Adrenal gland (tissue), 5 donors: ENCODE measurements around the gene PCGF3.

Experiments used
- POLR2A ChIP-seq, 2 donors: fragments of 450-650 bp; IDR thresholded peaks; one replicate each; pipeline ENCODE4 v1.6.1; 2017; ENCODE audit warnings: antibody characterized with exemption in 2 of 2, mild to moderate bottlenecking in 2 of 2, moderate library complexity in 1 of 2
- TF ChIP-seq, protein P1 (sequence below), 6 experiments: fragments of 450-650 bp in 4 of 6; fragments of 200-600 bp in 2 of 6; sonication (generic) in 1 of 6; IDR thresholded peaks; 1 replicate in 5 of 6; 2 replicates in 1 of 6; pipeline versions ENCODE4 v1.5.1 to v1.8.0; 2016 to 2021; ENCODE audit warnings: antibody characterized with exemption in 6 of 6, mild to moderate bottlenecking in 2 of 6, moderate library complexity in 1 of 6
- donor health status: DM: no; HTN: no; CAD: no.

DNA sequence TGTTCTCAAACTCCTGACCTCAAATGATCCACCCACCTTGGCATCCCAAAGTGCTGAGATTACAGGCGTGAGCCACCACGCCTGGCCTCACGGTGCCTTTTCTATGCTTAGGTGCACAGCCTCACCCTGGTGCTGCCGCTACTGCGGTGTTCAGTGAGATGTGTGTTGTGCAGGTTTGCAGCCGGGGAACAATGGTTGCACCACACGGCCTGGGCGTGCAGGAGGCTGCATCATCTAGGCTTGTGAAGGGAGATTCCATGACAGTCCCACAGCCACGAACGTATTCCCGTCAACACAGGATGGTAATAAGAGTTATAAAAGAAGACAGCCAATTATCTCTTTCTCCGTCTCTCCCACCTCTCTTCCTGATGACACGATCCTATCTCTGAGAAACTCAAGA lies 98.3 kb downstream of the PCGF3 start:
- TF ChIP-seq, protein P1, sequence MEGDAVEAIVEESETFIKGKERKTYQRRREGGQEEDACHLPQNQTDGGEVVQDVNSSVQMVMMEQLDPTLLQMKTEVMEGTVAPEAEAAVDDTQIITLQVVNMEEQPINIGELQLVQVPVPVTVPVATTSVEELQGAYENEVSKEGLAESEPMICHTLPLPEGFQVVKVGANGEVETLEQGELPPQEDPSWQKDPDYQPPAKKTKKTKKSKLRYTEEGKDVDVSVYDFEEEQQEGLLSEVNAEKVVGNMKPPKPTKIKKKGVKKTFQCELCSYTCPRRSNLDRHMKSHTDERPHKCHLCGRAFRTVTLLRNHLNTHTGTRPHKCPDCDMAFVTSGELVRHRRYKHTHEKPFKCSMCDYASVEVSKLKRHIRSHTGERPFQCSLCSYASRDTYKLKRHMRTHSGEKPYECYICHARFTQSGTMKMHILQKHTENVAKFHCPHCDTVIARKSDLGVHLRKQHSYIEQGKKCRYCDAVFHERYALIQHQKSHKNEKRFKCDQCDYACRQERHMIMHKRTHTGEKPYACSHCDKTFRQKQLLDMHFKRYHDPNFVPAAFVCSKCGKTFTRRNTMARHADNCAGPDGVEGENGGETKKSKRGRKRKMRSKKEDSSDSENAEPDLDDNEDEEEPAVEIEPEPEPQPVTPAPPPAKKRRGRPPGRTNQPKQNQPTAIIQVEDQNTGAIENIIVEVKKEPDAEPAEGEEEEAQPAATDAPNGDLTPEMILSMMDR (IDR thresholded peaks at IDR 0.05): no peak
- no peak for TF ChIP-seq POLR2A (IDR thresholded peaks at IDR 0.05)
